Esophagus squamous epithelium (tissue), 5 donors: ENCODE measurements around the gene REV1. TPM values are rescaled to one million over a fixed set of nuclear protein-coding genes. Genes with fewer than 3 reads are reported as not detected.
A peak's percentile ranks its signal among the peaks of the same experiment; 100 is the strongest.

Experiments used
- DNase-seq: peaks from one replicate; lab custom pipeline; 2025; lab: John Stamatoyannopoulos, UW
- H3K27ac ChIP-seq, 4 donors: fragments of 200-600 bp; sonication (generic); one replicate each; pipeline ENCODE4 v1.5.1; 2016 to 2019; ENCODE audit warnings: mild to moderate bottlenecking in 1 of 4
- H3K27me3 ChIP-seq, 4 donors: fragments of 200-600 bp; sonication (generic); 1 replicate in 3 of 4; 2 replicates in 1 of 4; pipeline versions ENCODE4 v1.5.1 to v1.6.0; 2017 to 2021; ENCODE audit warnings: antibody characterized with exemption in 1 of 4
- H3K36me3 ChIP-seq, 3 donors: fragments of 200-600 bp; sonication (generic); one replicate each; pipeline ENCODE4 v1.5.1; 2016 to 2019
- H3K4me1 ChIP-seq, 3 donors: fragments of 200-600 bp; sonication (generic); one replicate each; pipeline ENCODE4 v1.5.1; 2017 to 2019
- H3K4me3 ChIP-seq, 4 donors: fragments of 200-600 bp; sonication (generic); 1 replicate in 3 of 4; 2 replicates in 1 of 4; pipeline ENCODE4 v1.5.1; 2016 to 2019; ENCODE audit warnings: mild to moderate bottlenecking in 2 of 4, moderate library complexity in 1 of 4
- H3K9me3 ChIP-seq, 3 donors: fragments of 200-600 bp; sonication (generic); one replicate each; pipeline ENCODE4 v1.5.1; 2016 to 2019
- CTCF ChIP-seq, 6 experiments: fragments of 450-650 bp in 4 of 6; fragments of 200-600 bp in 2 of 6; sonication (generic) in 2 of 6; IDR thresholded peaks; one replicate each; pipeline ENCODE4 v1.5.1; 2016 to 2019; ENCODE audit warnings: antibody characterized with exemption in 6 of 6, mild to moderate bottlenecking in 4 of 6, moderate library complexity in 4 of 6
- POLR2A ChIP-seq, 4 donors: fragments of 450-650 bp; IDR thresholded peaks; one replicate each; pipeline ENCODE4 v1.6.1; 2017; ENCODE audit warnings: antibody characterized with exemption in 4 of 4, mild to moderate bottlenecking in 4 of 4, moderate library complexity in 3 of 4
- WGBS, 2 donors: methylation state at CpG; one replicate each; pipeline ENCODE4 v1.1.5; 2018; 5-methylcytosine and 5-hydroxymethylcytosine counted together
- intact Hi-C: fragments of 100-400 bp; cut with DNase I; formaldehyde crosslinking; loops from one replicate; pipeline ENCODE4 v1.15.0; 2022
- total RNA-seq, 4 donors: library from RNA; depleted of rRNA; stranded (reverse); fragments of >200 nt; gene quantifications; one replicate each; pipeline ENCODE4 v1.1.0, GENCODE V29; 2016
- donor health status: DM: yes; HTN: yes; CAD: no.

The REV1 gene
- total RNA-seq = 10 to 100 TPM; 22.5 to 69.2 (median 39.8) TPM

- H3K27ac ChIP-seq = peak within 1 kb of the TSS; percentile 94 to 100 (median 99)
- peaks cover 22 to 37% (median 23%) of the 10 kb centered on the region in 3 donors for H3K4me1 ChIP-seq
- no peaks in the 10 kb centered on the region for H3K9me3 ChIP-seq
- 0 to 1% methylated on average over 8 to 20 of the region's 113 CpGs for WGBS, 2 donors
- intact Hi-C loops = loop anchor here (10.0 kb wide), 1 partner anchor 155 kb away; the partner anchor contains the start of genes EIF5B and TXNDC9
- H3K36me3 ChIP-seq = no peaks in the 10 kb centered on the region
- TF ChIP-seq POLR2A (IDR thresholded peaks at IDR 0.05) = peak in 2 of 4 donors; percentile 67 to 85
- peak; percentile 74 to 97 (median 84) for TF ChIP-seq CTCF (IDR thresholded peaks at IDR 0.05)
- H3K27me3 ChIP-seq = no peaks in the 10 kb centered on the region
- peak within 1 kb of the TSS; percentile 78 to 100 (median 92) for H3K4me3 ChIP-seq
- DNase-seq = peak; percentile 83
Measured at GRCh38 chr2:99489761-99490622, at the start of gene REV1. REV1 (minus strand) TSS chr2:99490017; CDS start chr2:99464975, 25,042 bp downstream.

GRCh38 chr2:99537910-99538485, 48.2 kb upstream of the REV1 start:
- 54 to 56% methylated on average over 4 of the region's 4 CpGs for WGBS, 2 donors
- intact Hi-C loops = no loop called here
- H3K4me3 ChIP-seq = no peak overlapping the region

GRCh38 chr2:99524056-99524455, 34.2 kb upstream of the REV1 start:
- no peaks in the 10 kb centered on the region for H3K4me1 ChIP-seq
- no peaks in the 10 kb centered on the region for H3K9me3 ChIP-seq
- H3K27ac ChIP-seq = no peak overlapping the region
- intact Hi-C loops = no loop called here
- TF ChIP-seq CTCF (IDR thresholded peaks at IDR 0.05) (no peak), POLR2A (IDR thresholded peaks at IDR 0.05) (no peak)
- no peaks in the 10 kb centered on the region for H3K27me3 ChIP-seq
- no peak for DNase-seq
- no peak overlapping the region for H3K4me3 ChIP-seq
- 87 to 92% methylated on average over 2 of the region's 2 CpGs for WGBS, 2 donors
- no peaks in the 10 kb centered on the region for H3K36me3 ChIP-seq

More at GRCh38 chr2:99537910-99538485, 48.2 kb upstream of the REV1 start:
- no peak overlapping the region for H3K27ac ChIP-seq
- DNase-seq = no peak
- H3K36me3 ChIP-seq = no peaks in the 10 kb centered on the region
- H3K4me1 ChIP-seq = no peaks in the 10 kb centered on the region
- peaks cover 0 to 3% (median 0%) of the 10 kb centered on the region in 4 donors for H3K27me3 ChIP-seq
- H3K9me3 ChIP-seq = no peaks in the 10 kb centered on the region
- TF ChIP-seq POLR2A (IDR thresholded peaks at IDR 0.05) (no peak), CTCF (IDR thresholded peaks at IDR 0.05) (no peak)

- no peaks in the 10 kb centered on the region for H3K9me3 ChIP-seq
- 57 to 74% methylated on average over 1 to 2 of the region's 2 CpGs for WGBS, 2 donors
- TF ChIP-seq CTCF (IDR thresholded peaks at IDR 0.05) = no peak
- no peak for TF ChIP-seq POLR2A (IDR thresholded peaks at IDR 0.05)
- H3K4me3 ChIP-seq = no peak overlapping the region
- intact Hi-C loops = no loop called here
- no peaks in the 10 kb centered on the region for H3K4me1 ChIP-seq
- H3K27me3 ChIP-seq = no peaks in the 10 kb centered on the region
- no peak overlapping the region for H3K27ac ChIP-seq
- DNase-seq = no peak
- H3K36me3 ChIP-seq = no peaks in the 10 kb centered on the region
Measured at GRCh38 chr2:99522157-99522556, 32.3 kb upstream of the REV1 start.

GRCh38 chr2:99520813-99521212, 31.0 kb upstream of the REV1 start:
- Histone ChIP-seq H3K27me3 (no peaks in the 10 kb centered on the region), H3K36me3 (no peaks in the 10 kb centered on the region), H3K4me3 (no peak overlapping the region), H3K9me3 (no peaks in the 10 kb centered on the region), H3K27ac (no peak overlapping the region), H3K4me1 (no peaks in the 10 kb centered on the region)
- WGBS, 2 donors = 63 to 66% methylated on average over 3 of the region's 3 CpGs
- TF ChIP-seq POLR2A (IDR thresholded peaks at IDR 0.05) (no peak), CTCF (IDR thresholded peaks at IDR 0.05) (no peak)
- DNase-seq = no peak
- intact Hi-C loops = no loop called here
